ENCODE results near the gene MAP7D3. TPM values are rescaled to one million over a fixed set of nuclear protein-coding genes. Genes with fewer than 3 reads are reported as not detected.

MAP7D3 gene
- total and polyA plus RNA-seq, 2 of the 8 experiments (the other 6 are each of a cell fraction or from before 2014, with no cell fraction given), result 4.8 to 19.6 TPM

DNA sequence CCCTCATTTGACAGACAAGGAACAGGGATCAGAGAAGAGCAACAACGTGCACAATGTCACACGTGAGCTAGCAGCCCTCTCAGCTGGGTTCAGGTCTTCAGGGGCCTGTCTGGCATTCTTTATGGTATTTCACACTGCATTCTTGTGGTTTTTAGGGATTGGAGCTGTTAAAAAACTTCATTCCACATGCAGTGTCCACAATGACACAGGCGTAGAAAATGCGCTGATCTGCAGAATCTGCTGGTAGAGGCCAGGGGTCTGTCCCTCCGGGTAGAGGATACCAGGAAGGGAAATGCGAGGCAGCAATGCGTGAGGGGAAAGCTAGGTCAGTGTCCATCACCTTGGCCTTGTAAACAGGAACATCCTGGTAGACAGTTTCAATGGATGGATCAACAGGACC lies 36.6 kb downstream of the MAP7D3 start (continued):
- TF ChIP-seq, protein P1, sequence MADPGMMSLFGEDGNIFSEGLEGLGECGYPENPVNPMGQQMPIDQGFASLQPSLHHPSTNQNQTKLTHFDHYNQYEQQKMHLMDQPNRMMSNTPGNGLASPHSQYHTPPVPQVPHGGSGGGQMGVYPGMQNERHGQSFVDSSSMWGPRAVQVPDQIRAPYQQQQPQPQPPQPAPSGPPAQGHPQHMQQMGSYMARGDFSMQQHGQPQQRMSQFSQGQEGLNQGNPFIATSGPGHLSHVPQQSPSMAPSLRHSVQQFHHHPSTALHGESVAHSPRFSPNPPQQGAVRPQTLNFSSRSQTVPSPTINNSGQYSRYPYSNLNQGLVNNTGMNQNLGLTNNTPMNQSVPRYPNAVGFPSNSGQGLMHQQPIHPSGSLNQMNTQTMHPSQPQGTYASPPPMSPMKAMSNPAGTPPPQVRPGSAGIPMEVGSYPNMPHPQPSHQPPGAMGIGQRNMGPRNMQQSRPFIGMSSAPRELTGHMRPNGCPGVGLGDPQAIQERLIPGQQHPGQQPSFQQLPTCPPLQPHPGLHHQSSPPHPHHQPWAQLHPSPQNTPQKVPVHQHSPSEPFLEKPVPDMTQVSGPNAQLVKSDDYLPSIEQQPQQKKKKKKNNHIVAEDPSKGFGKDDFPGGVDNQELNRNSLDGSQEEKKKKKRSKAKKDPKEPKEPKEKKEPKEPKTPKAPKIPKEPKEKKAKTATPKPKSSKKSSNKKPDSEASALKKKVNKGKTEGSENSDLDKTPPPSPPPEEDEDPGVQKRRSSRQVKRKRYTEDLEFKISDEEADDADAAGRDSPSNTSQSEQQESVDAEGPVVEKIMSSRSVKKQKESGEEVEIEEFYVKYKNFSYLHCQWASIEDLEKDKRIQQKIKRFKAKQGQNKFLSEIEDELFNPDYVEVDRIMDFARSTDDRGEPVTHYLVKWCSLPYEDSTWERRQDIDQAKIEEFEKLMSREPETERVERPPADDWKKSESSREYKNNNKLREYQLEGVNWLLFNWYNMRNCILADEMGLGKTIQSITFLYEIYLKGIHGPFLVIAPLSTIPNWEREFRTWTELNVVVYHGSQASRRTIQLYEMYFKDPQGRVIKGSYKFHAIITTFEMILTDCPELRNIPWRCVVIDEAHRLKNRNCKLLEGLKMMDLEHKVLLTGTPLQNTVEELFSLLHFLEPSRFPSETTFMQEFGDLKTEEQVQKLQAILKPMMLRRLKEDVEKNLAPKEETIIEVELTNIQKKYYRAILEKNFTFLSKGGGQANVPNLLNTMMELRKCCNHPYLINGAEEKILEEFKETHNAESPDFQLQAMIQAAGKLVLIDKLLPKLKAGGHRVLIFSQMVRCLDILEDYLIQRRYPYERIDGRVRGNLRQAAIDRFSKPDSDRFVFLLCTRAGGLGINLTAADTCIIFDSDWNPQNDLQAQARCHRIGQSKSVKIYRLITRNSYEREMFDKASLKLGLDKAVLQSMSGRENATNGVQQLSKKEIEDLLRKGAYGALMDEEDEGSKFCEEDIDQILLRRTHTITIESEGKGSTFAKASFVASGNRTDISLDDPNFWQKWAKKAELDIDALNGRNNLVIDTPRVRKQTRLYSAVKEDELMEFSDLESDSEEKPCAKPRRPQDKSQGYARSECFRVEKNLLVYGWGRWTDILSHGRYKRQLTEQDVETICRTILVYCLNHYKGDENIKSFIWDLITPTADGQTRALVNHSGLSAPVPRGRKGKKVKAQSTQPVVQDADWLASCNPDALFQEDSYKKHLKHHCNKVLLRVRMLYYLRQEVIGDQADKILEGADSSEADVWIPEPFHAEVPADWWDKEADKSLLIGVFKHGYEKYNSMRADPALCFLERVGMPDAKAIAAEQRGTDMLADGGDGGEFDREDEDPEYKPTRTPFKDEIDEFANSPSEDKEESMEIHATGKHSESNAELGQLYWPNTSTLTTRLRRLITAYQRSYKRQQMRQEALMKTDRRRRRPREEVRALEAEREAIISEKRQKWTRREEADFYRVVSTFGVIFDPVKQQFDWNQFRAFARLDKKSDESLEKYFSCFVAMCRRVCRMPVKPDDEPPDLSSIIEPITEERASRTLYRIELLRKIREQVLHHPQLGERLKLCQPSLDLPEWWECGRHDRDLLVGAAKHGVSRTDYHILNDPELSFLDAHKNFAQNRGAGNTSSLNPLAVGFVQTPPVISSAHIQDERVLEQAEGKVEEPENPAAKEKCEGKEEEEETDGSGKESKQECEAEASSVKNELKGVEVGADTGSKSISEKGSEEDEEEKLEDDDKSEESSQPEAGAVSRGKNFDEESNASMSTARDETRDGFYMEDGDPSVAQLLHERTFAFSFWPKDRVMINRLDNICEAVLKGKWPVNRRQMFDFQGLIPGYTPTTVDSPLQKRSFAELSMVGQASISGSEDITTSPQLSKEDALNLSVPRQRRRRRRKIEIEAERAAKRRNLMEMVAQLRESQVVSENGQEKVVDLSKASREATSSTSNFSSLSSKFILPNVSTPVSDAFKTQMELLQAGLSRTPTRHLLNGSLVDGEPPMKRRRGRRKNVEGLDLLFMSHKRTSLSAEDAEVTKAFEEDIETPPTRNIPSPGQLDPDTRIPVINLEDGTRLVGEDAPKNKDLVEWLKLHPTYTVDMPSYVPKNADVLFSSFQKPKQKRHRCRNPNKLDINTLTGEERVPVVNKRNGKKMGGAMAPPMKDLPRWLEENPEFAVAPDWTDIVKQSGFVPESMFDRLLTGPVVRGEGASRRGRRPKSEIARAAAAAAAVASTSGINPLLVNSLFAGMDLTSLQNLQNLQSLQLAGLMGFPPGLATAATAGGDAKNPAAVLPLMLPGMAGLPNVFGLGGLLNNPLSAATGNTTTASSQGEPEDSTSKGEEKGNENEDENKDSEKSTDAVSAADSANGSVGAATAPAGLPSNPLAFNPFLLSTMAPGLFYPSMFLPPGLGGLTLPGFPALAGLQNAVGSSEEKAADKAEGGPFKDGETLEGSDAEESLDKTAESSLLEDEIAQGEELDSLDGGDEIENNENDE (IDR thresholded peaks at IDR 0.05; ENCODE audit: insufficient replicate concordance, low read length), result no peak
- no peak for TF ChIP-seq RXRA (IDR thresholded peaks at IDR 0.05; ENCODE audit: insufficient read depth, low read depth, low read length)
- TF ChIP-seq GTF2F1 (IDR thresholded peaks at IDR 0.05; ENCODE audit: borderline replicate concordance, low read depth, low read length), result no peak
- TF ChIP-seq SP1 (IDR thresholded peaks at IDR 0.05; ENCODE audit: low read depth, low read length), result no peak
- TF ChIP-seq, protein P2, sequence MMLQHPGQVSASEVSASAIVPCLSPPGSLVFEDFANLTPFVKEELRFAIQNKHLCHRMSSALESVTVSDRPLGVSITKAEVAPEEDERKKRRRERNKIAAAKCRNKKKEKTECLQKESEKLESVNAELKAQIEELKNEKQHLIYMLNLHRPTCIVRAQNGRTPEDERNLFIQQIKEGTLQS (IDR thresholded peaks at IDR 0.05; ENCODE audit: insufficient read depth, low read depth, low read length), result no peak
- TF ChIP-seq BRCA1 (IDR thresholded peaks at IDR 0.05; ENCODE audit: low read depth, low read length), result no peak
- TF ChIP-seq HDAC6 (IDR thresholded peaks at IDR 0.05; ENCODE audit: low read depth, low read length), result no peak
- TF ChIP-seq CBX5 (IDR thresholded peaks at IDR 0.05; ENCODE audit: low read depth, low read length), result no peak
- TF ChIP-seq TCF12 (IDR thresholded peaks at IDR 0.05; ENCODE audit: low read depth, low read length), result no peak
